GM18508 (cell line): ENCODE results near the gene CTNNA3.

Experiments used
- ATAC-seq: cut with Tn5 transposase; IDR thresholded peaks from one replicate; pipeline ENCODE4 v1.9.1; 2021; ENCODE audit warnings: moderate number of reproducible peaks; ENCODE audit not compliant: insufficient read depth, unreplicated experiment

The CTNNA3 gene

GRCh38 chr10:67075491-67075971 lies 620.5 kb downstream of the CTNNA3 start:
- ATAC-seq: no peak

- ATAC-seq: no peak
Observed at GRCh38 chr10:67072654-67073053, 623.3 kb downstream of the CTNNA3 start.

DNA sequence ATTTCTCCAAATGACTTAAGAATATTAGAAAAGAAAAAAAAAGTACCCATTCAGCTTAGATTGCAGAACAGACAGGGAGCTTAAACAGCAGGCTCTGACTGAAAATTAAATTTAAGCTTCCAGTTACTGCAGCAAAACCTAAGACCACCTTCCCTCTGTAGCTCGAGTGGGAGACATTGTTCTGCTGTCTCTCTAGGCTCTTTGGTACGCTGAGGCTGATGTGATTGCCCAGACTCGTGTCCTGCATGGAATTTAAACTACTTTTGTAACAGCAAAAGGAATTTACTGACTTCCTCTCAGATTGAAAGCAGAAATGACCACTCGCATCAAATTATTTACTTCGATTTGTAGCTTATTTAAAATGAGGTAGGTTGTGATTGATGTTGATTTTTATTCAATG lies 645.6 kb downstream of the CTNNA3 start:
- no peak for ATAC-seq

- ATAC-seq: no peak
Observed at GRCh38 chr10:67049988-67050387, 646.0 kb downstream of the CTNNA3 start.

GRCh38 chr10:67046507-67046906 lies 649.5 kb downstream of the CTNNA3 start:
- ATAC-seq: no peak

DNA sequence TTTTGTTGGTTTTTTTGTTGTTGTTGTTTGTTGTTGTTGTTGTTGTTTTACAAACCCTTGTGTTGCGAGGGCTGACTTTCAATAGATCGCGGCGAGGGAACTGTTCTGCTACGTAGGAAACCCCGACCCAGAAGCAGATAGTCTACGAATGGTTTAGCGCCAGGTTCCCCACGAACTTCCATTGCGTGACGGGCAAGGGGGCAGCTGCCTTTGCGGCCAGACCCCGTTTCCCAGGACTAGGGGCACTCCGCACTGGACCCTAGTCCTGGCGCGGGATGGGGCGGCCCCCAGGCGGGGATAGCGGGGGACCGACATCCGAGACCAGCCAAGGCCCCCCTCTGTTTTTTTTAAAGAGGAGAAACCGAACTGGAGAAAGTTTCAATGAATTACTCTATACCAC lies 650.6 kb downstream of the CTNNA3 start:
- no peak for ATAC-seq

- no peak for ATAC-seq
Observed at GRCh38 chr10:67043041-67043440, 653.0 kb downstream of the CTNNA3 start.

- no peak for ATAC-seq
Observed at GRCh38 chr10:67036808-67037207, 659.2 kb downstream of the CTNNA3 start.

GRCh38 chr10:67033878-67034277 lies 662.1 kb downstream of the CTNNA3 start:
- no peak for ATAC-seq

GRCh38 chr10:67022099-67022498 lies 673.9 kb downstream of the CTNNA3 start:
- ATAC-seq: no peak

- ATAC-seq: no peak
Observed at GRCh38 chr10:67017218-67017617, 678.8 kb downstream of the CTNNA3 start.

DNA sequence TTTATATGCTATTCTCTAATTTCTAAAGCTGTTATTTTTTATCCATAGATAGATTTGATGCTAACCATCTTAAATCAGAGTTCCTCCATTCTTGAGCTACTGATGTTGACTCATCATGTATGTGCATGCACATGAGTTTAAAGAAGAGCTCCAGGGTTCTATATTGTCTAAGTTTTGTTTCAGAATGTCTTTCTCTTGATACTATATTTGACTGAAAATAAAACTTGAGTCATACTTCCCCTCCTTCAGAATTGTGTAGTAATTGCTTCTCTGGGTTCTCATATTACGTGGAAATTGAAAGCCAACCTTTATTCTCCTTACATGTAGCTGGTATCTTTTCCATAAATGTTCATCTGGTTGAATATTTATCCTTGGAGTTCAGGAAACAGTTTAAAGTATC lies 680.8 kb downstream of the CTNNA3 start:
- no peak for ATAC-seq

- ATAC-seq: no peak
Observed at GRCh38 chr10:67011981-67012380, 684.0 kb downstream of the CTNNA3 start.

- ATAC-seq: no peak
Observed at GRCh38 chr10:67011480-67011879, 684.5 kb downstream of the CTNNA3 start.

DNA sequence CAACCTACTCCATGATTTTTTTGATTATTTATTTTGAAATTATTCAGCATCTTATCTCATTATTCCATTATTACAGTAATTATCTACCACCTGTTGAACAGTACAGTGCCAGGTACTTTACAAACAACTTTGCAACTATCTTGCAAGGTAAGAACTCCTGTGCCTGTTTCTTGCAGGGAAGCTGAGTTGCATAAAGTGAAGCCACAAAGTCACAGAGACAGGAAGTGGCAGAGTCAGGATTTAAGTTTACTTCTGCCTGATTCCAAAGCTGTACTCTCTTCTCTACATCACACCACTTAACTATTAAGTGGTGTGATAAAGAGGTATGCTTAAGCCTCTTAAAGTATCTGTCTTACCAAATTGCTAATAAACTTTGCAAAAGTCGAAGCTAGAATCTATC lies 690.0 kb downstream of the CTNNA3 start:
- ATAC-seq: no peak

DNA sequence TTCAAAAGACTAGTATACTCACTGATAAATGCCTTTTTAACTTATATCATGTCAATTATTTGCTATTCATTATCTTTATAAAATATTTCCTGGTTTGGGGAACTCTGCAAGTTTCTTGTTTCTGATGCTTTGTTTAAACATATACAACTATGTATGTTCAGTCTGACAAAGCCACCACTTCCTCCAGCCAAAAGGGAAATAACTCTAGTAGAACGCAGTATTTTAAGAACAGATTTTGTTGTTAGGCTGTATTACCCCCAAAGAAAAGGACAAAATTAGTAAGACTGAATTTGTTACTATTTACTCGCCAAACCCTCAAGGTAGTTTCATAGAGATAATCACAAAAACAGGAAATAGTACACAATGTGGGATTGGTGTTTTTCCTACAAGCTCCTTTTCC lies 691.3 kb downstream of the CTNNA3 start:
- no peak for ATAC-seq

GRCh38 chr10:66999762-67000545 lies 696.0 kb downstream of the CTNNA3 start:
- ATAC-seq: no peak

DNA sequence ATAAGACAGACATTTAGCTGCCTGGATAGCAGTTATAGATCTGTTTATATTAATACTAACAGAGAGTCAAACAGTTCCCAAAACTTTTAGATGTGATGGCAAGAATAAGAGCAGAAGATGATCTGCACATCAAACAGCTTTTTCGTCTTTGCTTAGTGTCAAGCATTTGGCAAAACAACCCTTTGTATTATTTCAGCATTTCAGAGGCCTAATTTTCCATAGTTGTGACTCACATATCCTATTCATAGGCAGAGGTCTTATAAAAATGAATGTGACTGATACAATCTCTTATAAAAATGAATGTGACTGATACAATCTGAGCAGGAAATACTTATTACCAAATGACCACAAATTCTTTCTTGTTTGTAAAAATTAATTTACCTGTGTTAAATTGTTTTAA lies 699.0 kb downstream of the CTNNA3 start:
- no peak for ATAC-seq

DNA sequence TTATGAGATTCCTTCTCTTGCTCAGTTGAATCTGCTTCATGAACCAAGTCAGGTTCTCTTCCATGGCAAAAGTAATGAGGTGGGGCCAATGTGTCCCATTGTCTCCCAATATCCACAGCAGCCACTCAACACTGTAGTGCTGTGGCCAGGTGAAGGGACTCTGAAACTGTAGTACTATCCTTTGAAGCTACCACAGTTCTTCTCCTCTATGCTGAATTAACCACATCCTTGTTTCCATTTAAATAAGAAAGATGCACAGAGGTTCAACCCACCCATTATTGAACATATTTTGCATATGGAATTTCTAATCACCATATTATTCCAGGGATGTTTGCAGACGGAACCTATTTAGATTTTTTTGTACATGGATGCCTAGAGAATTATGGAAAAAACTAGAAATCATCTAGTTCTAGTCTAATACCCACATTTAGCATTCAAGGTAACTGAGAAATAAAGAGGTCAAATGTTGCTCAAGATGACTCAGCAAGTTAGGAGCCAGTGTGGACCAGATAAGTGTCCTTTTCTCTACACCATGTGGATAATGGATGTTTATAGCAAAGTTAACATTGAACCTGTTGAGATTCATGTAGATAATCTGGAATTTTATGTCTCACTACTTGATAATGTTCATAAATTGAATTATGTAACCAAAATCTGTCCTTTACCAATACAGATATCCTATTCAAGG lies 705.7 kb downstream of the CTNNA3 start:
- no peak for ATAC-seq

DNA sequence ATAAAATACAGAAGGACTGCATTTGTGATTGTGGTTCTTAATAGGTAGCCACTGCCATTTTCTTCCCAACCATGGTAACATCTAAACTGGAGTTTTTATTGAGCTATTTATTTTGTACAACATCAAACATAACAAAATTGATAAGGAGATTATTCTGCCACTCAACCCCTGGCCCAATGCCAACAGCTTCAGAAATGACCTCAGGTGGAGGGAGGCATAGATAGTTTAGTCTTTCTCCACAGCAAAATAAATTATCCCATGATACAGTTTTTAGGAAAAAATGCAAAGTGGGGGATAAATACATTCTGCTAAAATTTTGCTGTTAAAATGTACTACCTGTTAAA lies 712.5 kb downstream of the CTNNA3 start:
- ATAC-seq: no peak

- ATAC-seq: no peak
Observed at GRCh38 chr10:66982792-66983474, 713.1 kb downstream of the CTNNA3 start.
